GM12872 (cell line): ENCODE measurements around the gene PDE4D.

Source experiments
- TF ChIP-seq, protein P1 (sequence below): IDR thresholded peaks from 3 replicates; pipeline ENCODE4 v1.5.1; 2011; ENCODE audit warnings: low read depth, mild to moderate bottlenecking, low read length, moderate library complexity; ENCODE audit not compliant: insufficient read depth

Gene PDE4D

DNA sequence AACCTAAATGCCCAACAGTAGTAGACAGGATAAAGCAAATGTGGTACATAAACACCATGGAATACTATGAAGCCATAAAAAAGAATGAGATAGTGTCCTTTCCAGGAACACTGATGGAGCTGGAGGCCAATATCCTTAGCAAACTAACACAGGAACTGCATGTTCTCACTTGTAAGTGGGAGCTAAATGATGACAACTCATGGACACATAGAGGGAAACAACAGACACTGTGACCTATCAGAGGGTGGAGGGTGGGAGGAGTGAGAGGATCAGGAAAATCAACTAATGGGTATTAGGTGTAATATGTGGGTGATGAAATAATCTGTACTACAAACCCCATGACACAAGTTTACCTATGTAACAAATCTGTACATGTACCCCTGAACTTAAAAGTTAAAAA is 805.0 kb downstream of the PDE4D start:
- TF ChIP-seq, protein P1, sequence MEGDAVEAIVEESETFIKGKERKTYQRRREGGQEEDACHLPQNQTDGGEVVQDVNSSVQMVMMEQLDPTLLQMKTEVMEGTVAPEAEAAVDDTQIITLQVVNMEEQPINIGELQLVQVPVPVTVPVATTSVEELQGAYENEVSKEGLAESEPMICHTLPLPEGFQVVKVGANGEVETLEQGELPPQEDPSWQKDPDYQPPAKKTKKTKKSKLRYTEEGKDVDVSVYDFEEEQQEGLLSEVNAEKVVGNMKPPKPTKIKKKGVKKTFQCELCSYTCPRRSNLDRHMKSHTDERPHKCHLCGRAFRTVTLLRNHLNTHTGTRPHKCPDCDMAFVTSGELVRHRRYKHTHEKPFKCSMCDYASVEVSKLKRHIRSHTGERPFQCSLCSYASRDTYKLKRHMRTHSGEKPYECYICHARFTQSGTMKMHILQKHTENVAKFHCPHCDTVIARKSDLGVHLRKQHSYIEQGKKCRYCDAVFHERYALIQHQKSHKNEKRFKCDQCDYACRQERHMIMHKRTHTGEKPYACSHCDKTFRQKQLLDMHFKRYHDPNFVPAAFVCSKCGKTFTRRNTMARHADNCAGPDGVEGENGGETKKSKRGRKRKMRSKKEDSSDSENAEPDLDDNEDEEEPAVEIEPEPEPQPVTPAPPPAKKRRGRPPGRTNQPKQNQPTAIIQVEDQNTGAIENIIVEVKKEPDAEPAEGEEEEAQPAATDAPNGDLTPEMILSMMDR: no peak

DNA sequence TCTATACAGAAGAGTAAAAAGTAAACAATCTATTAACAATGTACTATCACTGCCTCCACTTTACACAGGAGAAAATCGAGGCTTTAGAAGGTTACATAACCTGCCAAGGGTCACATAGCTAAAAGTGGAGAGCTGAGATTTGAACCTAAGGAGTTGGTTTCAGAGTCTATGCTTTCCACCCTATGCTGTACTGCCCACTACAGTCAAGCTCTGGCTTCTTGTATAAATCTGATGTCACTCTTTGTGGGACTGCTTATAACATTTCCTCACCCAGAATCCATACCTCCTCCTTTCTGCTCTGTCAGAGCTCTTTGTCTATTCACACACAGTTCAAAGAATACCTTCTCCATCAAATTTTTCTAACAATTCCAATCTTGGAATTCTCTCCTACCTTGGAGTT is 807.5 kb downstream of the PDE4D start:
- TF ChIP-seq, protein P1: no peak; the same call in 2 of the 3 replicates

DNA sequence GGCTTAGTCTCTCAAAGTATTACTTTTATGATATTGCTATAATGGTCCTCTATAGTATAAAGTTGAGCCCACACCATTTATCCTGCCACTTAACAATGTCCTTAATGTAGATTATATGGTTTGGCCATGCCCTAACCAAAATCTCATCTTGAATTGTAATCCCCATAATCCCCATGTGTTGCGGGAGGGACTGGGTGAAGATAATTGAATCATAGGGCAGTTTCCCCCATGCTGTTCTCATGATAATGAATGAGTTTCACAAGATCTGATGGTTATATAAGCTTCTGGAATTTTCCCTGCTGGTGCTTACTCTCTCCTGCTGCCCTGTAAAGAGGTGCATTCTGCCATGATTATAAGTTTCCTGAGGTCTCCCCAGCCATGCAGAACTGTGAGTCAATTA is 811.8 kb downstream of the PDE4D start:
- TF ChIP-seq, protein P1: no peak

DNA sequence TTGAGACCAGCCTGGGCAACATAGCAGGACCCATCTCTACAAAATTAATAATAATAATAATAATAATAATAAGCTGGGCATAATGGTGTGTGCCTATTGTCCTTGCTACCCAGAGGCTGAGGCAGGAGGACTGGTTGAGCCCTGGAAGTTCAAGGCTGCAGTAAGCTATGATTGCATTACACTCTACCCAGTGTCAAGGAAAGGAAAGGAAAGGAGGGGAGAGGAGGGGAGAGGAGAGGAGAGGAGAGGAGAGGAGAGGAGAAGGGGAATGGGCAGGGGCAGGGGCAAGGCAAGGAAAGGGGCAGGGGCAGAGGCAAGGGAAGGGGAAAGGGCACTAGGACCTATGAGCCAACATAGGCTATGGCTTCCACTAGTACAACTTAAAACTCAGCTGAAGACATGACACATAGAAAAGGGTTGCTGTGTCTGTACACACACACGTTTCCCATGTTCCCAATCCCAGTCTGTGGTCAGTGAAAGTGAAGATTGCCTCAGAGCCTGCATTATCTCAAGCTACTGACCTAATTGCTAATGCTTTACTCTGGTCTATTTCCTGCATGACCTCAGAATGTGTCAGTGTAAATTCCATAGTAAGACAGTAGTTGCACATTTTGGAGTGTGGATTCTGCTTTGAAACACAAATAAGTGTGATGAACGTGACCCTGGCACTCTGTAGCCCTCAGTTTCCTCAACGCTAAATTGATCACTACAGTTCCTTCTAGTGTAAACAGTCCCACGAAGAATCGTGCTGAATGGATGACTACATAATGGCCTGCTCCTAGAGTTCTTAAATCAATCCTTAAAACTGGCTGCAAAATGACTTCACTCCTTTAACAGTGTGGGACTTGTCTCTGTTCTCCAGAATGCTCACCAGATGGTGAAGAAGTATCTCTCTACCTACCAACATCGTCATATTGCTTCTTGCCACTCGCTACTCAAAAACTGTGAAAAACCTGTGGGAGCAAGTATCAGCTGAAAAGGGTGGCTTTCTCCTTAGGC is 813.6 kb downstream of the PDE4D start:
- TF ChIP-seq, protein P1: no peak

DNA sequence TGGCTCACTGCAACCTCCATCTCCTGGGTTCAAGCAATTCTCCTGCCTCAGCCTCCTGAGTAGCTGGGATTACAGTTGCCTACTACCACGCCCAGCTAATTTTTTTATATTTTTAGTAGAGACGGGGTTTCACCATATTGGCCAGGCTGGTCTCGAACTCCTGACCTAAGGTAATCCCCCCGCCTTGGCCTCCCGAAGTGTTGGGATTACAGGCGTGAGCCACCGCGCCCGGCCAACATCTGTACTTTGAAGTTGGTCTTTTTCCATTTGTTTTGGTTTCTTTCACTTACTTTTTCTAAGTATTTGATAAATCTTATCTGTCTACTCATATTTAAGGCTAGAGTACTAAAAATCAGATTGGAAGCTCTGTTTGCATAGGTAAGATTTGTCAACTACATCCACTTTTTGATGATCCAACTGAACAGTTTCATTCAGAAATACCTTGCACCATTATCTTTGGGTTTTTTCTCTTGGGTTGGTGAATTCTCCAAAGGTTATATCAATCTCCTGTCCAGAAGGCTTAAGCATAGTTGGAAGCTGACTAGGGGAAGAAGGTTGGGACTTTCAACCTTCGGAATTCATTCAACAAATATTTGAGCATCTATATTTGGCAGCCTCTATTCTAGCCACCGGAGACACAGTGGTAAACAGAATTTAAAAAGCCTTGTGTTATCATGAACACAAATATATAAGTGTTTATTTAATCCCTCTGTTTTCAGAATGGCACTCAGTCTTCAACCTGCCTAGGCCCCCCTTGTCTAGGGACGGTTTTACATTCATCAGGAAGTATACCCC is 821.6 kb downstream of the PDE4D start:
- TF ChIP-seq, protein P1: no peak

DNA sequence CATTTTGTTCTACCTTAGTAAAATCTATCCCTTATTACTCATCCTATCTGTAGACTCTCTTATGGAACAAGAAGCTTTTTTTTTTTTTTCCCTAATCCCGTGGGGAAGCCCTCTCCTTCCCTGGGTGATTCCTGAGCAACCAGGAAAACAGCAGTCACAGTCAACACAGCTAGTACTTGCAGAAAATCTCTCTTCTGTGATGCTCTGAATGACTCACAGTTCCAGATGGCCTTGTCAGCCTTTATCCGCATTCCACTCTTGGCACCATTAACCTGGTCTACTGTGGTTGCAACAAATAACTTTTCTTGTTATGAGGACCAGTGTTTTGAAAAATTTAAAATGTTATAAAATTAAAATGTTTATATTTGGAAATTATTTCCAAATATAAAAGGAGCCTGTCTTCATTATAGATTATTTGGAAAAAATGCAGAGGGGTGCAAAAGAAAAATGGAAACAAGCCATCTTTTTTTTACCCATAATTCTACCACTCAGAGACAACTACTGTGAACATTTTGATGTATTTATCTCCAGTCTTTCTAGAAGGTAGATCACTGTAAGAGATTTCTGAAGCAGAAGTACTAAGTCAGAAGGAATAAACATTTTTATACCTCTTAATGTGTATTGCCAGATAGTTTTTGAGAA is 824.0 kb downstream of the PDE4D start:
- TF ChIP-seq, protein P1: no peak
